CD4-positive, alpha-beta T cell treated with Interleukin-4 for 1 hour (primary cell): ENCODE results near the gene DCPS.
"Not testable (repeated sequence)": the region's sequence is repeated elsewhere in the genome, so short reads cannot be mapped to it uniquely, and the experiment has no call there.

Source experiments
- DNase-seq, 2 donors: peaks; one replicate each; pipeline ENCODE4 v3.0.0-alpha.2; 2020 to 2022

DCPS gene

DNA sequence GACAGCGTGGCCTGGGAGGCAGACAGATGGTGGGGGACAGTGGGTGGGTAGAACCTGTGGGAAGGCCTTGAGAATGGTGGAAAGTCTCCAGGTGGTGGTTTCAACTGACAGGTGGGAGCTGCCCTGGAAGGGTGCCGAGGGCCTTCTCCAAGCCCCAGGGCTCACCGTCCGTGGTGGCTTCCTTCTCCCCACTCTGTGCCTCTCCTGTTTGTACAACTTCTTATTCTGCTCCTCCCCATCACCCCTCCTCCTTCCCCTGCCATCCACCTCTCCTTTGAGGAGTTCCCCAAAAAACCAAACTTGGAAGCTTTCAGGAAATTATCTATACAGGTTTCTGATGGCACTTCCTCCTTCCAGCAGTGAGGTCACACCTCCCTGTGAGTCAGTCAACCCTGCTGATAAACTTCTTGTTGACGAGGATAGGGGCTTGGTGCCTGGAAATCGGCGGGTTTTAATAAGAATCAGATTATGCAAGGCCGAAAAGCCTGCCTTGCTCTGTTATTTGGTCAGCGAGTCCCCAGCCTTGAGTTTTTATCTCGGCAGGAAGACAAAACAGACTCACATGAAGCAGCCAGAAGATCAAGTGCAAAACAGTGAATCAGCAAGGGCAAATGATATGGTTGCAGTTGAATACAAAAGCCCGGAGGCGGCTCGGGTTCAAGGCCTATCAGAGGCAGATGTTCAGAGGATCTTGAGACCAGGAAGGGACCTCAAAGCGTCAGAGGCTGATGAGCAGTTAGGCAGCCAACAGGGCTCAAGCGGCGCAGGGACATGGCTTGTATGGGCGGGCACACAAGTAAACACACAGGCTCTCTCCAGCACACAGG, 42.1 kb downstream of the DCPS start:
- DNase-seq = peak; percentile 14 to 76

DNA sequence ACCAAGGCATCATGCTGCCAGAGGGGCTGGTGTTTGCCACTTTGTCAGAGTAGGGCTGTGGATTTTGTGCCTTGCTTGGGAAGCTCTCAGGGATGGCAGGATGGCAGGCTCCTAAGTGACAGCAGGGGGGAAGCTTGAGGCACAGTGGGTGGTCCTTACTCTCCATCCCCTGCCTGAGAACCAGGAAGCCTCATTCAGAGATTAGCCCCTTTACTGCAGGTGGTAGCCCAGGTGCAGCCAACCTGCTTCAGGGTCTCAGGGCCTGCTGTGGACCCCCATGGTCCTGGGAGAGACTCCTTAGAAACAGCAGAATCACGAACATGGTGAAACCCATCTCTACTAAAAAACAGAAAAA, 42.7 kb downstream of the DCPS start:
- no peak for DNase-seq

DNA sequence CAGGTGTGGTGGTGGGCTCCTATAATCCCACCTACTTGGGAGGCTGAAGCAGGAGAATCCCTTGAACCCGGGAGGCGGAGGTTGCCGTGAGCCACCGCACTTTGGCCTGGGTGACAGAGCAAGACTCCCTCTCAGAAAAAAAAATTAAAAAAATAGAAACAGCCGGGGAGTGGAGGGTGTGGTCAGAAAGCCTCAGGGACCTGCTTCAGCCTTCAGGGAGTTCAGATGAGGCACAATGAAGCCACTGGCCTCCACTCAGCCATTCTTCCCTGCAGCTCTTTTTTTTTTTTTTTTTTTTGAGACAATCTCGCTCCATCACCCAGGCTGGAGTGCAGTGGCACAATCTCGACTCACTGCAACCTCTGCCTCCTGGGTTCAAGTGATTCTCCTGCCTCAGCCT, 43.1 kb downstream of the DCPS start:
- DNase-seq = not testable (repeated sequence)

DNA sequence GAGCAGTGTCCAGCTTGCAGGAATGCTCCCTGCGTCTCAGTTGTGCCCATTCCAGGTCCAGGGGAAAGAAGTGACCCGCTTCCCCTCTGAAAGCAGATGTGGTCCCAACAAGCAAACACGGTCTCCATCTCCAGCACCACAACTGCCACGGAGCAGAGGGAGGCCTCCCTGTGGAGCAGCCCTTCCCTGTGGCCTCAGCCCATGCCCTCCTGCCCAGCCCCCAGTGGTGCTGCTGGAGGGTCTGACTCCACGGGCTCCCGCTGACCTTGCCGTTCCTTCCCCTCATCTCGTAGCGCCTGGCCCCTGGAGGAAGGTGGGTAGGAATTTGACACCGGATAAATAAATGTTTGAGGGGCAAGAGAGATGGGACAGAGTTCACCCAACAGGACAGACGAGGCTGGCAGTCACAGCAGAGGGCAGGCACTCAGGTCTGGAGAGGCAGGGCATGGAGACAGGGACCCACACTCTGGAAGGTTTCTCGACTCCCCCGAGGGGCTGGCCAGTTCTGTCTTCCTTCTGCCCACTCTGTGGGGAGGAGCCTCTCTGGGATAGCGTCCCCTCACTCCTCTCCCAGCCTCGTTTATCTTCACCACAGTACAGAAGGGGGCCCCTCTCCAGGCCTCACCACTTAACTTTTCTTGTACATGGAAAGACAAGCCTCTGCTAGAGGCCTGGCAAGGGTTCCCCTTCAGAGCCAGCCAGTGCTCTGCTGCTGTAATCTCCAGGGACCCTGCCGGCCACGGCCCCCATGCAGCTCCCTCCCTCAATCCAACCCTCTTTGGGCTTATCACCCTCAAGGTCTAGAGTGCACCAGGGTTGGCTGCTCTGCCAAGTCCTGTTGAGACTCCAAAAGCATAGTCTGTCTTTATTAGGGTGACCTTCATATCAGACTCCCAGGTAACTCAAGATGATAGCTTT, 44.1 kb downstream of the DCPS start:
- no peak for DNase-seq

DNA sequence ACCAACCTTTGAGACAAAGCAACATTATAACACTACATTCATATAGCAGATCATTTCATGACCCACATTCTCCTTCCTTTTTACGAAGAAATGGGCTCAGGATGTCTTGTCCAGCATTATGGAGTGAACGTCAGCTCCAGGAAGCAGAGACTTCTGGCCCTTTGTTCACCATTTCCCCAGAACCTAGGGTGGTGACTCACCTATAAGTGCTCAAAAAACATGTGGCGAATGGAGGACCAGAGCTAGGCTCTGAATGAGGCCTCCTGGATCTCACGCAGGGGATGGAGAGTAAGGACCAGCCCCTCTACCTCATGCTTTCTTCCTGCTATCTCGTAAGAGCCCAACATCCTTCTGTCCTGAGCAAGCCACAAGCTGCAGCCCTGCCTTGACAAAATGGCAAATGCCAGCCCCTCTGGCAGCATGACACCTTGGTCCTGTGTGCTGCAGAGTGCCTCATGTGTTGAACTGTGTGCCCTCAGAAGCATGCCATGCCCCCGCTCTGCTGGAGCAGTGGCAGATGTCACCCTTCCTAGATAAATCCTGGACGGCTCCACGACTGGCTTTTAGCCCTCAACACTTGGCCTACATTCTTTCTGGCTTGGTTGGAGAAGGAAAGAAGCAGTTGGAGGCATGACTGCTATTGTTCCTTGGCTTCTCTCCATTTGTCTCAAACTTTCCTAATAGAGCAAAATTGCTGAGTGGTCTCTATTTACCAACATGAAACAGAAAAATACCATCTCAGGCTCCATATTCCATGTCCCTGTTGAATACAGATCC, 45.1 kb downstream of the DCPS start:
- DNase-seq = no peak

DNA sequence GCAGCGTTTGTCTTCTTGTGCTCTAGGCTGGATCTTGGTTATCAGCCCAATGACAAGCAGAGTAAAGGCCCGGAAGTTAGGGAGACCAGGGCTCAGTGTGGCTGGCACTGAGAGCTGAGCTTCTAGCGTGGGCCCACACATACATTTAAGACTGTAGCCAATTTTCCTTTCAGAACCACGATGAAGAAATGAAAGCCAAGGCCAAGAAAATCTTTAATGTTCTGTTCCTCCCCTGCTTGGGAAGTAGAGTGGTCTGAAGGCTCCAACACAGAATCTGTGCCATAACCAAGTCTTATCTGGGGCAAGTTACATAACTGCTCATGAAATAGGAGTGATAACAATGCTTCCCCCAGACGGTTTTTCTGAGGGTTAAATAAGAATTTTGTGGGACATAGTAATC, 47.0 kb downstream of the DCPS start:
- DNase-seq = no peak

DNA sequence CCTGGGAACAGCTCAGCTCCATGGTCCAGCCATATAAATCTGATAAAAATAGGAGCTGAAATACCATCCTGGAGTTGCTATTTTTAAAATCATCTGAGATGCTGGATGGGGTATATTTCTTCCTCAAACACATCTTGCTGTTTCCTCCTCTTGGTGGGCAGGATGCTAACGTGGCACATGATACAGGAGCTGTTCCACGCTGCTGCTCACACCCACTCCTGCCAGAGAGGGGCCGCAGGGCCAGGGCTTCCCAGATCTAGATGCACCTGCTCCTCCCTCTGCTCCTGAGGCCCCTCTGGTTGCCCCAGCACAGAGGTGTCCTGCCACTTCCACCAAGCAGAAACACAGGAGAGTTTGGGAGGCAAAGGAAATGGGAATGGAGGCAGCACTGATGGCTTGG, 48.3 kb downstream of the DCPS start:
- no peak for DNase-seq

DNA sequence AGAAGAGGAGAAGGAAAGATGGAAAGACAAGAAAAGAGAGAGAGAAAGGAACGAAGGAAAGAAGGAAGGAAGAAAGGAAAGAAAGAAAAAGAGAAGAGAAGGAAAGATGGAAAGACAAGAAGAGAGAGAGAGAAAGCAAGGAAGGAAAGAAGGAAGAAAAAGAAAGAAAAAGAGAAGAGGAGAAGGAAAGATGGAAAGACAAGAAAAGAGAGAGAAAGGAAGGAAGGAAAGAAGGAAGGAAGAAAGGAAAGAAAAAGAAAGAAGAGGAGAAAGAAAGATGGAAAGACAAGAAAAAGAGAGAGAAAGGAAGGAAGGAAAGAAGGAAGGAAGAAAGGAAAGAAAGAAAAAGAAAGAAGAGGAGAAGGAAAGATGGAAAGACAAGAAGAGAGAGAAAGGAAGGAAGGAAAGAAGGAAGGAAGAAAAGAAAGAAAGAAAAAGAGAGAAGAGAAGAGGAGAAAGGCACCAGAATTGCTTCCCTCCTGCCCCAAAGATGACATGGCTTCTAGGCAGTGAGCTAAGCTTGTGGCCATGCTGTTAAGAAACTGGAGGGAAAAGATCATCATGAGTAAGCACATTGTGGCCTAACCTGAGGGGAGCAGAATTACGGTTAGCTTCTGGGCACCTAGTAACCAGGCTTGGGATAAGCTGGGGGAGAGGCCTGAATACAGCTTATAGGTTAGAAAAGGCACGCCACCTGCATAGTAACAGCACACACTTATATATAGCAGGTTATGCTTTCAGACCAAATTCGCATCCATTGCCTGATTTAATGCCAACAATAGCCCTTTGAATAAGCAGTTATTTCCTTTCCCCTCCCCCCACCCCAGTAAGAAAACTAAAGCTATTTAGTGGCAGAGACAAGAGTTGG, 49.3 kb downstream of the DCPS start:
- DNase-seq = no peak

DNA sequence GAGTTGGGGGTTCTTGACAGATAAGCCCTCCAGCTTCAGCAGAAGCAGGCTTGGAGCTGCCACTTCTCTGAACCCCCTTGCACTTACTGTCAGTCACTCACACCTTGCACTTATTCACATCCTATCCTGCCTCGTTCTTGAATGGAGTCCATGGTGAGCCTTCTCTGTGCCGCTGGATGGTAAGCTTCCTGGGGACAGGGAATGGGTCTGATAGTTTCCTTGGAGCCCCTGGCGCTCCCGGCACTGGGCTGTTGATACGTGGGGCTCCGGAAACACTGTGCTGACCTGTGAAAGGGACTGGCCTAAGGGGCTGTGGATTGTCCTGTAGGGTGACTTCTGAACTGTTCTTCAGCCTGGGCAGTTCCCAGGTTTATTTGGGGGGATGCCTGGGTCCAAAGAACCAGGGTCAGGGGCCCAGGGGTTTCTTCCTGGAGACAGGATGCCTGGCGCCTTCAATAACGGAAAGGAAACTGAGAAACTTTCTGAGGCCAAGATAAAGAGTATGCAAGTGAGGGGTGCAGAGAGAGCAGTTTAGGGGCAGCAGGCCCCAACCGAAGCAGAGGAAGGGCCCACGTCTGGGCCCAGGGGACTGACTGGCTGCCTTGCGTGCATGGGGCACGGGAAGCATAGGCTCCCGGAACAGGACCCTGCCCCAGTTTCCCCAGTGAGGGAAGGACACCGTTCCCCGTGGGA, 50.9 kb downstream of the DCPS start:
- no peak for DNase-seq

DNA sequence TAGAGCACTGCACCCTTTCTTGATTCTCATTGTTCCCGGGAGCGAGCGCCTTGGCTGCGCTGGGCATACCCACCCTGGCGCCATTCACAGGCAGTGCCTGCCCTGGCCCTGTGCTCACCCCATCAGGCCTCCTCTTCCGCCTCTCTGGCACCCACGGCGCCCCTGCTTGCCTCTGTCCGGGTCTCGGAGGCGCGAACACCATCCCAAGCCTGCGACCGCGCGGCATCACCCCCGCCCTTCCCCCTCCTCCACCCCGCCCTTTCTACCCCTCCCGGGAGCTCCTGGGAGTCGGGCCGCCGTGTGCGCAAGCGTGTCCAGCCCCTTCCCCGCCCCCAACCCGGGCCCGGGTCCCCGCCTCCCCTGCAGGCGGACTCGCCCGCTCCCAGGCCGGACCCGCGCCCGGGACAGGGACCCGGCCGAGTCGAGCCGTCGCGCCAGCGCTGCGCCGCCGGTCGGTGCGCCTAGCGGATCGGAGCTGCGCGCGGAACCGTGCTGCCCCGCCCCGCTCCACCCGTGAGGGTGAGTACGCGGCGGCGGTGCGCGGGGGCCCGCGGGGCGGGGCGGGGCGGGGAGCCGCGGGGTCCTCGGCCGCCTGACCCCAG, 51.6 kb downstream of the DCPS start, which contains the start of gene ST3GAL4:
Gene ST3GAL4, plus strand, starts transcription at position 363 of the 602 bp plus-strand sequence. CDS start 50,470 bp downstream, outside the sequence.
- peak; percentile 63 to 75 for DNase-seq

DNA sequence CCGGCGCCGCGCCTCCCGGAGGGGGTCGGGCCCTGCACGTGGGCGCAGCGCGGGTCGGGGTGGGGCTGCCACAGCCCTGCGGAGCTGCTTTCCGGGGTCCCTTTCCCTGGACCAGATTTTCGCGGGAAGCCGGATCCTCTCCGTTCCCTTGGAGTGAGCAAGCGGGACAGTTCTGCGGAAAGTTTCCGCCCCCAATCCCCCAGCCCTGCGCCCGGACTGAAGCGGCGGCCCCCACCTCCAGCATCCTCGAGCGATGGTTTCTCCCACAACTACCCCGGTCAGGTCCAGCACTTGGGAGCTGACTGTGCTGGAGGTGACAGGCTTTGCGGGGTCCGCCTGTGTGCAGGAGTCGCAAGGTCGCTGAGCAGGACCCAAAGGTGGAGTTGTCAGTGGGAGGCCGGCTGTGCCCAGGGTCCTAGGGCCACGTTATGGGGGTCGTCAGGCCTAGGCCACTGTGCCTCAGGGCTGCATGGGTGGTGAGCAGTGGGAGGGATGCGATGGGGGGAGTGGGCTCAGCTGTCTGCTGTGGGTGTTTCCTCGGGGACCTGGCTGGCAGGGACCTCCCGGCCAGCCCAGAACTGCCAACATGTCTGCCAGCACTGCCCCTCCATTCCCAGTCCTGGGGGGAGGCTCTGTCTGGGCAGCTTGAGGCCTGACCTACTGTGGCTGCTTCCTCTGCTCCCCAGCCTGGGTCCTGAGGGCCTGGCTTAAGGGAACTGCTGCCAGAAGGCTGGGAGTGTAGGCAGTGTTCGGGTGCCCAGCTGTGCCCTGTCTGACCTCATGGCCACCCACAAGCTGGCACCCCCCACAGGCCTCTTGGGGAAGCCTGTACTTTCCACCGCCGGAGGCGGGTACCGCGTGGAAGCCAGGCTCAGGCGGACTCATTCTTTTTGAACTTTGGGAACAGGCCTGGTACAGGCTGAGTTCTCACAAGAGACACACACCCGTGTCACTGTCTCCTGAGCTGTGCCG, 52.4 kb downstream of the DCPS start:
- DNase-seq = peak in 1 of 2 donors; percentile 60

DNA sequence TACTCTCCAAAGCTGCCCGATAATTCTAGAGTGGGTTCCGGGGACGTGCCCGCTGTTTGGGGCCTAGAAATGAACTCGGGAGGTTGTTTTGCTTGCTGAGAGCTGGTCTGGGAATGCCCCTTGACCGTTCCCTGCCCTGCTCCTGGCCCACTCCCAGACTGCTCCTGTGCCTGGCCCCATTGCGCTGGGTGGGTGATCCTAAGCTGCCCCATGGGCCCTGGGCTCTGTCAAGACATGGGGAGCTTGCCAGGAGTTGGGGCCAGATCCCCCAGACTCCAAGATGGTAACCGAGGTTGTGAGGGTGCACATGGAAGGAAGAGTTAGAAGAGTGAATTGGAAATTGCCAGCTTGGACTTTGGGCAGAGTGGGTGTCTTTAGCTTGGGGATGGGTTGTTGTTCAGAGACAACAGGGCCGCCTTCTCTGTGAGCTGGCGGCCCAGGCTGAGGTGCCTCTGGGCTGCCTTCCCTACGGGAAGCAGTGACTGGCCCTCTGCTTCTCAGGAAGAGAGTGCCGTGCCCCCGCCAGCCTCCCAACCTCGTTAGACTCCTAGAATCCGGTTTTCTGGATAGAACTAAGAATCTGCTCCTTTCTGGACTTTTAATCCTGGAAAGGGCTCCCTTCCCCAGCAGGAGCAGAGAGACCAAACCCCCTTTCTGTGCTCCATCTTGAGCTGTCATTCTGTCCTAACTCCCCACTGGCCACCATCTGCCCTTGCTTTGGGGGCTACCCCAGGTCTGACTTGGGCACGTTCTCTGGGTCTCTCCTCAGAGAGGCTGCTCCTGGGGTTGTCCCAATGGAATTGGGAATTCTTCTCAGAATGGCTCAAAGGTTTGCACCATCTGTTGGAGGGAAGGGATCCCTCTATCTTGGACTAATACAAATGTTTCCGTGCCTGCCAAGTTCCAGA, 53.4 kb downstream of the DCPS start:
- no peak for DNase-seq

DNA sequence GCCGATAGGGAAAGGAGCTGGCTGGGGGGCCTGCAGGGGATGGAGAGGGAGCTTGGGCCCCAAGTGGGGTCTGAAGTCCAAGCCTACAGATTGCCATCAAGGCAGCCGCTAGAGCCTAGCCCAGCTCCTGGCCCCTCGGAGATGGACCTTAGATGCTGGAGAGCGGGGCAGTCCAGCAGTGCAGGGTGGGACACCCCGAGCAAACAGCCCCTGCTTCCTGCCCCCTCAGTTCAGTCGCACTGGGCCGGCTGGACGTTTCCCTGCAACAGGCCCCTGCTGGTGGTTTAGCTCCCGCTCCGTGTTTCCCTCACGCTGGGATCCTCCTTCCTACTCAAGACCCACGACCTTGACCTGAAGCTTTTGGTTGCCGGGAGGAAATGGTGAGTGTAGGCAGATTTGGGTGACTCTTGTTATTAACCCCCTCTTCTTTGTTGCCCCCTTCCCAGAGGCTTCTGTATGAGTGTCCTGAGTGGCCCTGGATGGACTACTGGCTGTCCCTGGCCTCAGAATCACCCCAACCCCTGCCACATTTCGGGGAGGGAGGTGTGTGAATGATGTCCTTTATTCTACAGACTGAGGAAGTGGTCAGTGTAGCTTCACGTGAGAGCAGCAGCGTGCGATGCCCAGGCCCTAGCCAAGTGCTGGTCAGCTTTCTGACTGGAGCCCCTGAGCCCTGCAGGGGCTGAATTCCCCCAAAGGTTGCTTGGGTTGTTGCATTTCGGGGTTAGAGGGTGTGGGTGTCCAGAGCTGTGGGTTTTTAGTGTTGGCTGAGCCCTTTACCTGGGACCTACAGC, 54.3 kb downstream of the DCPS start:
- no peak for DNase-seq

DNA sequence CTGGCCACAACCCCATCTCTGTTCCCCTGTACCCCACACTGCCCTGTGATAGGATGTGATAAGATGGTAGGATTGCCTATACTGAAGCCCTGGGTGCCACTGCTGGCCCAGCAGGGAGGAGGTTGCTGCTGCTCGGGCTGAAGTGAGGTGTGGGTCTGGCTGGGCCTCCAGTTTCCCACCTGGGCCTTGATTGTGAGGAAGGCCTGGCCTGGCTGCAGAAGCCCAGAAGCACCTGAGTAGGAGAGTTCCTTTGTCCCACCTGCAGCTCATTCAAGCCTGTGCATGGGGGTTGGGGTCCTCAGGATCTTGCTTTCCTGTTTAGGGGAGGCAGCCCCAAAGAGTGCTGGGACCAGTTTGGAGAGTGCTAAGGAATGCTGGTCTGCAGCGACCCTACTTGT, 54.9 kb downstream of the DCPS start:
- DNase-seq = no peak

DNA sequence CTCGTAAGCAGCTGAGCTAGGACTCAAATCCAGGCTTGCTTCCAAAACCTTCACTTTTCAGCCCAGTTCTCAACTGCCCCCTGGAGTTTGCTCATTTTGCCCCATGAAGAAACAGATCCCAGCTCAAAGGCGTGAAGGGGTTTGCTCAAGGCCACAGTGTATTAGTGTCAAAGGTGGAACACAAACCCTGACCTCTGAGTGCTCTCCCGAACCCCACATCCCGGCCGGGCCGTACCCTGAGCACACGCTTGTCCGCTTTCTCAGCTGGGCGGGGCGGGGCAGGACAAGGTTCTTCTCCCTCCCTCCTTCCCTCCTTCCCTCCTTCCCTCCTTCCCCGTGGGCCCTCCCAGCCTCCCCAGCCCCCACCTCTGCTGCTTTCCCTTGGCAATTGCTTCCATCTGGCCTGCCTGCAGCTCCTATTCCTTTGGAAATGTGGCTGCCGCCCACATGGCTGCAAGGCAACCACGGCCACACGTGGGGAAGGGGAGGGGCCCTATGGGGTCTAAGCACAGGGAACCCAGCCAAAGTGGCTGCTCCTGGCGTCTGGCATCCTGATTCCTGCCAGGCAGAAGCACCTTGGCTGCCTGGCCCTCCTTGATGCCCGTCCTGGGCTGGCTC, 55.7 kb downstream of the DCPS start:
- no peak for DNase-seq

DNA sequence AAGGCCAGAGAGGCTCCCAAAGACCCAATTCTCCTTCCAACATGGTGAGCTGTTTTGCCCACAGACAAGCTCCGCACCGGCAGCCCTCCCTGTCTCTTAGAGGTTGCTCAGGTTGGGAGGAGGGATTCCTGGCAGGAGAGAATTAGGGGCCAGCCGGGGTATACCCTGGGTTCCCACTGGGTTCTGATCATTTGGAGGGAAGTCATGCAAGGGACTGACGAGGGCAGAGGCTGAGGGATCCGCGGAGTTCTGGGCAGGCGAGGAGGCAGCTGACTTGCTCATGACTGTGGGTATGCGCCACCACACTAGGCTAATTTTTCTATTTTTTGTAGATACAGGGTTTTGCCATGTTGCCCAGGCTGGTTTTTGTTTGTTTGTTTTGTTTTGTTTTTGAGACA, 56.2 kb downstream of the DCPS start:
- no peak for DNase-seq

DNA sequence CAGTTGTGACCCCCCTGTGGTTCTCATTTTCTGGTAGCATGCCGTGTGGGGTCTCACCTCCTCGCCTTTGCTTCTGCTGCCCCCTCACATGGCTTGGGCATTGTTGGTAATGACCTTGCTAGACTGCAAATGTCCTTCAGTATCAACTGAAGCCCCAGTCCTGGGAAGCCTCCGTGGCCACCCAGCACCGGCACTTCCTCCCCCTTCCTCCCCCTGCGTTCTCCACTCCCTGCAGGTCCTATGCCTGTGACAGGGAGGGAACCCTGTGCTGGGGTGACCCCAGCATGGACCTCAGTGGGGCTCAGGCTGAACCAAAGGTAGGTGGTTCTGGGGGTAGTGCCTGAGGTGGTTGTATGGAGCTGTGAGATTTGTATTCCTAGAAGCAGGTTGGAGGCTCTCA, 57.5 kb downstream of the DCPS start:
- no peak for DNase-seq
